H9 (cell line): ENCODE measurements around the gene SWT1. TPM values are rescaled to one million over a fixed set of nuclear protein-coding genes. Genes with fewer than 3 reads are reported as not detected.
"Not testable (repeated sequence)": the region's sequence is repeated elsewhere in the genome, so short reads cannot be mapped to it uniquely, and the experiment has no call there.

ENCODE experiments used
- DNase-seq: peaks from one replicate; pipeline ENCODE4 v3.0.0-alpha.2; 2017
- H2AFZ ChIP-seq: one replicate; pipeline ENCODE4 v1.6.1; 2013; ENCODE audit warnings: mild to moderate bottlenecking, low read length, control low read depth, moderate library complexity
- H2AK5ac ChIP-seq: 2 replicates; pipeline ENCODE4 v1.6.1; 2013; ENCODE audit warnings: low read length, control low read depth, mixed read lengths; ENCODE audit not compliant: insufficient read length
- H2BK120ac ChIP-seq: one replicate; pipeline ENCODE4 v1.6.1; 2013; ENCODE audit warnings: low read depth, mild to moderate bottlenecking, low read length, control low read depth, inconsistent platforms; ENCODE audit not compliant: poor library complexity, severe bottlenecking
- H2BK12ac ChIP-seq: 2 replicates; pipeline ENCODE4 v1.6.1; 2013; ENCODE audit warnings: low read length, control low read depth, mixed read lengths, low read depth; ENCODE audit not compliant: insufficient read length
- H2BK15ac ChIP-seq: 2 replicates; pipeline ENCODE4 v1.6.1; 2013; ENCODE audit warnings: low read depth, low read length, control low read depth
- H2BK20ac ChIP-seq: one replicate; pipeline ENCODE4 v1.6.1; 2013; ENCODE audit warnings: low read depth, mild to moderate bottlenecking, low read length, control low read depth, inconsistent platforms; ENCODE audit not compliant: poor library complexity, severe bottlenecking
- H2BK5ac ChIP-seq: 2 replicates; pipeline ENCODE4 v1.6.1; 2013; ENCODE audit warnings: low read length, control low read depth, mixed read lengths; ENCODE audit not compliant: insufficient read length
- H3K14ac ChIP-seq: 2 replicates; pipeline ENCODE4 v1.6.1; 2013; ENCODE audit warnings: low read length, control low read depth; ENCODE audit not compliant: insufficient read depth
- H3K18ac ChIP-seq: 2 replicates; pipeline ENCODE4 v1.6.1; 2013; ENCODE audit warnings: low read depth, mild to moderate bottlenecking, mixed read lengths, low read length, control low read depth; ENCODE audit not compliant: insufficient read length
- H3K23ac ChIP-seq: 2 replicates; pipeline ENCODE4 v1.6.1; 2013; ENCODE audit warnings: low read length, control low read depth, mixed read lengths, low read depth; ENCODE audit not compliant: insufficient read length
- H3K23me2 ChIP-seq: 2 replicates; pipeline ENCODE4 v1.6.1; 2013; ENCODE audit warnings: low read depth, mild to moderate bottlenecking, mixed read lengths, low read length, control low read depth; ENCODE audit not compliant: insufficient read length, poor library complexity, severe bottlenecking
- H3K27ac ChIP-seq: 2 replicates; pipeline ENCODE4 v1.5.1; 2013; ENCODE audit warnings: low read length, control low read depth, mixed read lengths, low read depth; ENCODE audit not compliant: insufficient read length
- H3K27me3 ChIP-seq: 2 replicates; pipeline ENCODE4 v1.6.1; 2013; ENCODE audit warnings: low read length, control low read depth, inconsistent platforms; ENCODE audit not compliant: insufficient read depth
- H3K4ac ChIP-seq: 2 replicates; pipeline ENCODE4 v1.6.1; 2013; ENCODE audit warnings: low read depth, mild to moderate bottlenecking, control low read depth, inconsistent platforms, low read length, moderate library complexity
- H3K4me1 ChIP-seq: 2 replicates; pipeline ENCODE4 v1.6.1; 2013; ENCODE audit warnings: low read length, control low read depth, inconsistent platforms; ENCODE audit not compliant: insufficient read depth
- H3K4me2 ChIP-seq: 2 replicates; pipeline ENCODE4 v1.6.1; 2013; ENCODE audit warnings: low read length, control low read depth, mixed read lengths; ENCODE audit not compliant: insufficient read length, insufficient read depth
- H3K56ac ChIP-seq: 2 replicates; pipeline ENCODE4 v1.6.1; 2013; ENCODE audit warnings: low read depth, mild to moderate bottlenecking, mixed read lengths, low read length, control low read depth; ENCODE audit not compliant: insufficient read length
- H3K79me1 ChIP-seq: 2 replicates; pipeline ENCODE4 v1.6.1; 2013; ENCODE audit warnings: low read depth, mild to moderate bottlenecking, moderate library complexity, low read length, control low read depth, inconsistent platforms; ENCODE audit not compliant: insufficient read depth, poor library complexity, severe bottlenecking
- H3K79me2 ChIP-seq: 2 replicates; pipeline ENCODE4 v1.6.1; 2013; ENCODE audit warnings: low read length, control low read depth, inconsistent platforms; ENCODE audit not compliant: insufficient read depth
- H3K9ac ChIP-seq: 2 replicates; pipeline ENCODE4 v1.6.1; 2013; ENCODE audit warnings: low read length, control low read depth, mixed read lengths; ENCODE audit not compliant: insufficient read length; ENCODE audit errors: extremely low read depth
- H3K9me3 ChIP-seq: one replicate; pipeline ENCODE4 v1.6.1; 2013; ENCODE audit warnings: low read depth, low read length, inconsistent platforms; ENCODE audit not compliant: control insufficient read depth
- H3T11ph ChIP-seq: one replicate; pipeline ENCODE4 v1.6.1; 2013; ENCODE audit warnings: mild to moderate bottlenecking, low read length, control low read depth, inconsistent platforms
- H4K20me1 ChIP-seq: one replicate; pipeline ENCODE4 v1.6.1; 2013; ENCODE audit not compliant: control insufficient read depth, insufficient read length, insufficient read depth
- H4K5ac ChIP-seq: 2 replicates; pipeline ENCODE4 v1.6.1; 2013; ENCODE audit warnings: low read depth, mild to moderate bottlenecking, mixed read lengths, low read length, control low read depth; ENCODE audit not compliant: insufficient read length
- H4K8ac ChIP-seq: replicated peaks from 2 replicates; pipeline ENCODE4 v1.6.1; 2013; ENCODE audit warnings: low read length, control low read depth, mixed read lengths, low read depth; ENCODE audit not compliant: insufficient read length
- H4K91ac ChIP-seq: 2 replicates; pipeline ENCODE4 v1.6.1; 2013; ENCODE audit warnings: low read depth, mild to moderate bottlenecking, moderate library complexity, mixed read lengths, low read length, control low read depth; ENCODE audit not compliant: insufficient read length
- H3K27ac Mint-ChIP-seq, 3 experiments: 2 replicates in 2 of 3; 3 replicates in 1 of 3; pipeline ENCODE4 v1.8.0; 2020 to 2021; ENCODE audit warnings: mixed read lengths in 3 of 3, mild to moderate bottlenecking in 1 of 3, moderate library complexity in 1 of 3
- H3K27me3 Mint-ChIP-seq: 2 replicates; pipeline ENCODE4 v1.8.0; 2021; ENCODE audit warnings: low read depth, mild to moderate bottlenecking, moderate library complexity, mixed read lengths
- H3K36me3 Mint-ChIP-seq, 3 experiments: 2 replicates in 2 of 3; 3 replicates in 1 of 3; pipeline ENCODE4 v1.8.0; 2020 to 2021; ENCODE audit warnings: low read depth in 3 of 3, mixed read lengths in 3 of 3; ENCODE audit not compliant: insufficient read depth in 1 of 3
- H3K4me1 Mint-ChIP-seq, 2 experiments: 2 replicates each; pipeline ENCODE4 v1.8.0; 2020; ENCODE audit warnings: mixed read lengths in 2 of 2
- H3K4me3 Mint-ChIP-seq, 2 experiments: 2 replicates in 1 of 2; 3 replicates in 1 of 2; pipeline ENCODE4 v1.8.0; 2020 to 2021; ENCODE audit warnings: mild to moderate bottlenecking in 2 of 2, mixed read lengths in 2 of 2, moderate library complexity in 1 of 2
- H3K9me3 Mint-ChIP-seq, 2 experiments: 2 replicates in 1 of 2; 3 replicates in 1 of 2; pipeline ENCODE4 v1.8.0; 2020; ENCODE audit warnings: mild to moderate bottlenecking in 2 of 2, mixed read lengths in 2 of 2, moderate library complexity in 1 of 2
- WGBS: extraction: QIAGEN DNeasy Blood & Tissue Kit; methylation state at CpG from one replicate; pipeline ENCODE4 v1.1.7; 2013; ENCODE audit warnings: missing lambda C conversion rate, low lambda C conversion rate, mixed read lengths; ENCODE audit not compliant: insufficient read length; ENCODE audit errors: extremely low coverage; 5-methylcytosine and 5-hydroxymethylcytosine counted together
- total RNA-seq: library from RNA; stranded (reverse); gene quantifications from 2 replicates; pipeline ENCODE4 v1.2.1, GENCODE V29; 2021
- TF ChIP-seq, protein P1 (sequence below): fragments of 200-600 bp; sonication (generic); conservative IDR thresholded peaks from 3 replicates; pipeline ENCODE4 v1.8.0; 2021; ENCODE audit warnings: antibody characterized with exemption, mild to moderate bottlenecking

SWT1 gene
- total RNA-seq, 1 experiment from 2014 or later = 5.2 TPM

DNA sequence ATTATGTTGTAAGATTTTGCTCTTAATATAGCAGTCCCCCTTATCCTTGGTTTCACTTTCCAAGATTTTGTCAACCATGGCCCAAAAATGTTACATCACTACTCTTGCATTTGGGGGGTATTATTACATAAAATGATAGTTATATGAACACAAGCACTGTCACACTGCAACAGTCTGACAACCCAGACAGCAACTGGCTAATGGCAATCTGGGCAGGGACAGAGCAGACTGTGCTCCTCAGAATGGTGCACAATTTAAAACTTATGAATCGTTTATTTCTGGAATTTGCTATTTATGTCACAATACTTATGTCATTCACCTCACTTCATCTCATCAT, 162.1 kb downstream of the SWT1 start:
- Histone ChIP-seq H2BK5ac (no peak overlapping the region), H3K56ac (no peak overlapping the region), H4K91ac (no peak overlapping the region), H4K20me1 (no peaks in the 10 kb centered on the region), H4K5ac (no peak overlapping the region), H3K27ac (no peak overlapping the region), H2BK120ac (no peak overlapping the region), H2BK20ac (no peak overlapping the region), H4K8ac (no peak overlapping the region), H3T11ph (no peak overlapping the region), H3K79me1 (no peaks in the 10 kb centered on the region), H3K79me2 (peaks cover 25% of the 10 kb centered on the region; the same call in 1 of the 2 replicates), H2AFZ (no peak overlapping the region), H3K9me3 (no peaks in the 10 kb centered on the region), H2BK15ac (no peak overlapping the region), H3K4me1 (peaks cover 2% of the 10 kb centered on the region; the same call in 1 of the 2 replicates), H3K23me2 (peaks cover 3% of the 10 kb centered on the region), H3K4me2 (no peak overlapping the region), H3K4ac (no peak overlapping the region), H3K9ac (no peak overlapping the region), H2AK5ac (no peak overlapping the region), H2BK12ac (no peak overlapping the region), H3K23ac (no peak overlapping the region), H3K18ac (no peak overlapping the region), H3K14ac (no peak overlapping the region), H3K27me3 (no peaks in the 10 kb centered on the region)
- Mint-ChIP-seq H3K27me3 (no peaks in the 10 kb centered on the region), H3K9me3 (peaks cover 2 to 9% of the 10 kb centered on the region in 2 experiments; a peak in 4 of 5 replicates), H3K4me3 (no peak overlapping the region), H3K4me1 (peaks cover 27 to 29% of the 10 kb centered on the region in 2 experiments), H3K27ac (no peak overlapping the region; a peak in 1 of 7 replicates), H3K36me3 (peaks cover 10 to 27% (median 23%) of the 10 kb centered on the region in 3 experiments)
- DNase-seq = no peak
- WGBS = no CpG with 5 or more reads among the region's 1 CpG
- TF ChIP-seq, protein P1, sequence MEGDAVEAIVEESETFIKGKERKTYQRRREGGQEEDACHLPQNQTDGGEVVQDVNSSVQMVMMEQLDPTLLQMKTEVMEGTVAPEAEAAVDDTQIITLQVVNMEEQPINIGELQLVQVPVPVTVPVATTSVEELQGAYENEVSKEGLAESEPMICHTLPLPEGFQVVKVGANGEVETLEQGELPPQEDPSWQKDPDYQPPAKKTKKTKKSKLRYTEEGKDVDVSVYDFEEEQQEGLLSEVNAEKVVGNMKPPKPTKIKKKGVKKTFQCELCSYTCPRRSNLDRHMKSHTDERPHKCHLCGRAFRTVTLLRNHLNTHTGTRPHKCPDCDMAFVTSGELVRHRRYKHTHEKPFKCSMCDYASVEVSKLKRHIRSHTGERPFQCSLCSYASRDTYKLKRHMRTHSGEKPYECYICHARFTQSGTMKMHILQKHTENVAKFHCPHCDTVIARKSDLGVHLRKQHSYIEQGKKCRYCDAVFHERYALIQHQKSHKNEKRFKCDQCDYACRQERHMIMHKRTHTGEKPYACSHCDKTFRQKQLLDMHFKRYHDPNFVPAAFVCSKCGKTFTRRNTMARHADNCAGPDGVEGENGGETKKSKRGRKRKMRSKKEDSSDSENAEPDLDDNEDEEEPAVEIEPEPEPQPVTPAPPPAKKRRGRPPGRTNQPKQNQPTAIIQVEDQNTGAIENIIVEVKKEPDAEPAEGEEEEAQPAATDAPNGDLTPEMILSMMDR = no peak

DNA sequence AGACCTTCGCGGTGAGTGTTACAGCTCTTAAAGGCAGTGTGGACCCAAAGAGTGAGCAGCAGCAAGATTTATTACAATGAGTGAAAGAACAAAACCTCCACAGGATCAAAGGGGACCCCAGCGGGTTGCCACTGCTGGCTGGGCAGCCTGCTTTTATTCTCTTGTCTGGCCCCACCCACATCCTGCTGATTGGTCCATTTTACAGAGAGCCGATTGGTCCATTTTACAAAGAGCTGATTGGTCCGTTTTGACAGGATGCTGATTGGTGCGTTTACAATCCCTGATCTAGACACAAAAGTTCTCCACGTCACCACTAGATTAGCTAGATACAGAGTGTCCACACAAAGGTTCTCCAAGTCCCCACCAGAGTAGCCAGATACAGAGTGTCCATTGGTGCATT, 164.1 kb downstream of the SWT1 start:
- not testable (repeated sequence) for H4K5ac ChIP-seq, H2BK120ac ChIP-seq, H2BK12ac ChIP-seq, H3K4me2 ChIP-seq, H3K27me3 ChIP-seq, H3K79me1 ChIP-seq, H2AFZ ChIP-seq, H3K4me1 ChIP-seq, H3K18ac ChIP-seq, H4K91ac ChIP-seq, H3T11ph ChIP-seq, H3K27ac Mint-ChIP-seq, H3K4ac ChIP-seq, H4K20me1 ChIP-seq, H3K27ac ChIP-seq, H3K23me2 ChIP-seq, H3K9me3 Mint-ChIP-seq, H3K79me2 ChIP-seq, H2BK20ac ChIP-seq, H3K9me3 ChIP-seq, H2BK5ac ChIP-seq, H3K14ac ChIP-seq, H3K9ac ChIP-seq, H3K4me3 Mint-ChIP-seq, H3K27me3 Mint-ChIP-seq, H3K23ac ChIP-seq, H3K56ac ChIP-seq, H2AK5ac ChIP-seq, DNase-seq, H4K8ac ChIP-seq, H2BK15ac ChIP-seq
- peaks cover 8 to 19% (median 13%) of the 10 kb centered on the region in 3 experiments for H3K36me3 Mint-ChIP-seq
- WGBS = no CpG with 5 or more reads among the region's 7 CpGs
- peaks cover 11 to 12% of the 10 kb centered on the region in 2 experiments for H3K4me1 Mint-ChIP-seq
